Ovary (tissue), 9 donors: ENCODE measurements around the gene GLI3. TPM values are rescaled to one million over a fixed set of nuclear protein-coding genes. Genes with fewer than 3 reads are reported as not detected.

ENCODE experiments used
- DNase-seq, 5 donors: peaks; one replicate each; pipeline ENCODE4 v3.0.0-alpha.2; 2019 to 2020
- H3K27ac ChIP-seq, 2 donors: fragments of 200-600 bp; one replicate each; pipeline versions ENCODE4 v1.5.1 to v1.8.0; 2019 to 2022
- H3K27me3 ChIP-seq: fragments of 200-600 bp; one replicate; pipeline ENCODE4 v1.8.0; 2022
- H3K36me3 ChIP-seq: fragments of 200-600 bp; sonication (generic); one replicate; pipeline ENCODE4 v1.5.1; 2019
- H3K4me1 ChIP-seq: one replicate; pipeline ENCODE4 v1.8.1; 2013; ENCODE audit warnings: mild to moderate bottlenecking, moderate library complexity; ENCODE audit not compliant: insufficient read depth
- H3K4me3 ChIP-seq: fragments of 200-600 bp; sonication (generic); one replicate; pipeline ENCODE4 v1.5.1; 2017
- H3K9me3 ChIP-seq, 2 donors: fragments of 200-600 bp in 1 of 2; sonication (generic) in 1 of 2; one replicate each; pipeline versions ENCODE4 v1.5.1 to v1.8.1; 2013 to 2019; ENCODE audit warnings: mild to moderate bottlenecking in 1 of 2, moderate library complexity in 1 of 2
- CTCF ChIP-seq, 3 donors: fragments of 450-650 bp in 2 of 3; fragments of 200-600 bp in 1 of 3; IDR thresholded peaks; one replicate each; pipeline versions ENCODE4 v1.5.1 to v1.8.0; 2016 to 2022; ENCODE audit warnings: antibody characterized with exemption in 3 of 3, mild to moderate bottlenecking in 1 of 3
- EP300 ChIP-seq: sonication (generic); formaldehyde crosslinking; IDR thresholded peaks from one replicate; pipeline ENCODE4 v1.6.1; 2017; ENCODE audit warnings: antibody characterized with exemption
- POLR2A ChIP-seq: fragments of 450-650 bp; IDR thresholded peaks from one replicate; pipeline ENCODE4 v1.6.1; 2017; ENCODE audit warnings: antibody characterized with exemption, mild to moderate bottlenecking, moderate library complexity
- WGBS, 3 donors: extraction: QIAGEN DNeasy Blood & Tissue Kit in 1 of 3; methylation state at CpG; one replicate each; pipeline versions ENCODE4 v1.1.5 to v1.1.7; 2013 to 2017; 5-methylcytosine and 5-hydroxymethylcytosine counted together
- intact Hi-C, 4 donors: fragments of 100-400 bp; cut with DNase I; formaldehyde crosslinking; loops; one replicate each; pipeline versions ENCODE4 v1.11.0 to v1.15.1; 2022 to 2023
- polyA plus RNA-seq, 2 donors: library from polyadenylated mRNA; stranded (reverse); fragments of 200-250 nt in 1 of 2; fragments of 350-450 nt in 1 of 2; fragmentation: Illumina TruSeq in 1 of 2; extraction: RNeasy Lipid Tissue Mini Kit (QIAGEN cat#74804) in 1 of 2; gene quantifications; one replicate each; pipeline ENCODE4 v1.2.3, GENCODE V29; 2013 to 2014
- total RNA-seq, 7 donors: library from RNA; depleted of rRNA in 2 of 7; stranded (reverse); fragments of >200 nt in 2 of 7; fragmentation: NEBNext Ultra II Directional in 3 of 7; extraction: Animal tissue kit (Norgen Biotek cat#: 25700) in 3 of 7; gene quantifications; one replicate each; pipeline versions ENCODE4 v1.1.0 to v1.2.4, GENCODE V29; 2016 to 2023
- donor health status: DM: no; HTN: no; CAD: no; lungs with moderate emphysema.
- donor health status: DM: no; HTN: no; CAD: no.
- donor health status: Bipolar disorder and iron deficiency.
- donor health status: DM: yes; HTN: yes; CAD: no.
- donor health status: DM: no; HTN: no; CAD: no.
- donor health status: DM: yes; HTN: yes; CAD: no.

GLI3 gene
- total and polyA plus RNA-seq, 9 donors: 9.5 to 67.1 (median 50.5) TPM

DNA sequence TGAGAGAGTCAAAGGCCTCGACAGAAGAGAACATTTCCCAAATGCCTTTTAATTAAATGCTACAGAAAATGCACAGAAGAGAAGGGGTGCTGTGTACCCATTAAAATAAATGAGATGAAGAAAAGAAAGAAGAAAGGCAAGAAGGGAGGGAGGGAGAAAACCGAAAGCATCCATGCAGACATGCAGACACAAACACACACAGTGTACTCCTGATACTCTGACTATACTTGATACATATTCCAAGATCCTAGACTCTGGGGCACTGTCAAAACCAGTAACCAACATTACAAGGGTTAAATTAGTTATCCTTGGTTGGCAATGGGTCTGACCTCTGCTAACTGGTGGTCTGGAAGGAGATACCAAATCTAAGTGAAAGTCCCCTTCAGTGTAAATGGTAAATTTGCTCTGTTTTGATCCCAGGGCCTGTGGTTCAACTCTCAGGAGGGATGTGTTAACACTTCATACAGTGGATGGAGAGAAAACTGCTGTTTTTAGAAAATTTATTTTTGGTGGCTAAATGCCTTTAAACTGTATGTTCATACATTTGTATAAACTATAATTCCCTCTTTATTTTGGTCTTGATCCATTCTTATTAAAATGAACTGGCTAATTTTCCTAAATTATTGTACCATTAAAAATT, 241.3 kb downstream of the GLI3 start:
- Histone ChIP-seq H3K27me3 (no peaks in the 10 kb centered on the region), H3K4me1 (peaks cover 21% of the 10 kb centered on the region), H3K9me3 (no peaks in the 10 kb centered on the region), H3K27ac (no peak overlapping the region), H3K4me3 (no peak overlapping the region), H3K36me3 (no peaks in the 10 kb centered on the region)
- 42 to 47% (median 43%) methylated on average over 2 of the region's 2 CpGs for WGBS, 3 donors
- intact Hi-C loops: no loop called here
- no peak for DNase-seq
- TF ChIP-seq POLR2A (no peak), EP300 (no peak), CTCF (IDR thresholded peaks at IDR 0.05) (no peak)

DNA sequence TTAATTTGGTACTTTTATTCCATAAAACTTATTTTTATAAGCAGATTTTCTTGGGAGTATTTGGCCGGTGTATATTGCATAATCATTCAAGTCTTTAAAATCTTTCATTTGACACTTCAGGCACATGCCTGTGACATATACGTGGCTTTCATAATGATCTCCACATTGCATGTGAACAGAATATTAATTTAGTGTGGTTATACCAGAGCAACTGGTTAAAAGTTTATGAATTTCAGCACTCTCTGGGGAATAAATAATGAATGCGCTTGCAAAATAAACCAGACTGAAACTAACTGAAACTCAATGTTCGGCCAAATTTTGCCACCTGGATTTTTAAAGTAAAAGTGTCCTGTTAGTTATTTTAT, 242.3 kb downstream of the GLI3 start:
- no peaks in the 10 kb centered on the region for H3K9me3 ChIP-seq
- DNase-seq: no peak
- no peak overlapping the region for H3K4me3 ChIP-seq
- H3K27ac ChIP-seq: no peak overlapping the region
- H3K36me3 ChIP-seq: no peaks in the 10 kb centered on the region
- intact Hi-C loops: no loop called here
- WGBS, 3 donors: 28 to 31% (median 29%) methylated on average over 4 of the region's 4 CpGs
- TF ChIP-seq EP300: no peak
- TF ChIP-seq POLR2A: no peak
- TF ChIP-seq CTCF (IDR thresholded peaks at IDR 0.05): no peak
- no peaks in the 10 kb centered on the region for H3K27me3 ChIP-seq
- H3K4me1 ChIP-seq: peaks cover 21% of the 10 kb centered on the region

- WGBS, 3 donors: 25 to 32% (median 28%) methylated on average over 3 of the region's 3 CpGs
- no peaks in the 10 kb centered on the region for H3K36me3 ChIP-seq
- H3K27ac ChIP-seq: peak overlapping the region in 1 of 2 donors; percentile 59
- no peak overlapping the region for H3K4me3 ChIP-seq
- peaks cover 21% of the 10 kb centered on the region for H3K4me1 ChIP-seq
- intact Hi-C loops: no loop called here
- TF ChIP-seq CTCF (IDR thresholded peaks at IDR 0.05) (no peak), POLR2A (no peak), EP300 (no peak)
- H3K9me3 ChIP-seq: no peaks in the 10 kb centered on the region
- no peaks in the 10 kb centered on the region for H3K27me3 ChIP-seq
- no peak for DNase-seq
Measured at GRCh38 chr7:41994036-41994745, 242.8 kb downstream of the GLI3 start.

DNA sequence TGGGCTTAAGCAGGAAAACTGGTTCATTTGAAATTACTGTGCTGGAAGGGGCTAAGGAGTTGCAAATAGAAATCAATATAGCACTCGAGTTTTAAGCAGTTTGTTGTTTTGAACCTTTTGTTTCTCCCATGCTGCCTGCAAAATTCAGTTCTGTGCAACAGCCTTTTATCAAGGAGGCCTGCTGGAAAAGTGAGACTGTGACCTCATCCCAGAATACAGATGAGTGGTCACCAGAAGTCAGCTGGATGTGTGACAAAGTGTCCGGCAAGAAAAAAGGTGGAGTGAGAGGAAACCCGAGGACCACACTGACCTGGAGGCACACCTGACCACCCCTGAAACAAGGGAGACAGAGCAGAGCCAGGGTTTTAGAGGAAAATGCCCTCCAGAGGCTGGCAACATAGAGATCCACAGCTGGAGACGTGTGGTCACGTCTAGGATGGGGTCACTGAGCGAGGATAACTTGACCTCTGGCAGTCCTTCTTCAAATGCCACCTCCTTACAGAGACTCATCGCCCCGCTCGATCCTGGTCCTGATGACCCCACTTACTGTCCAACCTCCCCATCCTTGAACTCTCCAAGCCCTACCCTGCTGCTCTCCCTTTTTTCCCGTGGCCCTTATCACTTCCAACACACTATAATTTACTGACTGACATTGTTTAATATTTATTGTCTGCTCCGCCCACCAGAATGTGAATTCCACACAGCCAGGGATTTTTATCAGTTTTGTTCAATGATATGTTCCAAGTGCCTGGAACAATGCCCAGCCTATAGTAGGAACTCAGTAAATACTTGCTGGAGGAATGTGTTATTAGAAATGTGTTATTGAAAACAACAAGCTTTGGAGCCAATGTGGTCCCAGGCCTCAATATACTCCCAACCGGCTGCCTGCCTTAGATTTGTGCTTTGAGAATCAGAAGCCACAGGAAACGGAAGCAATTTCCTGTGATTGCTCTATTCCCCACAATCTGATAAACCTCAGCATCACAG, 243.8 kb downstream of the GLI3 start:
- no peaks in the 10 kb centered on the region for H3K9me3 ChIP-seq
- H3K27ac ChIP-seq: peak overlapping the region in 1 of 2 donors; percentile 59
- H3K36me3 ChIP-seq: no peaks in the 10 kb centered on the region
- no peak for TF ChIP-seq CTCF (IDR thresholded peaks at IDR 0.05)
- no peak for TF ChIP-seq POLR2A
- TF ChIP-seq EP300: no peak
- peaks cover 20% of the 10 kb centered on the region for H3K4me1 ChIP-seq
- DNase-seq: peak in 1 of 5 donors; percentile 31
- H3K27me3 ChIP-seq: no peaks in the 10 kb centered on the region
- intact Hi-C loops: no loop called here
- 9 to 21% (median 18%) methylated on average over 13 of the region's 13 CpGs for WGBS, 3 donors
- no peak overlapping the region for H3K4me3 ChIP-seq
